Central memory CD4-positive, alpha-beta T cell (primary cell): Measurements from ENCODE around the gene URM1.
A peak's percentile ranks its signal among the peaks of the same experiment; 100 is the strongest.
"Not testable (repeated sequence)": the region's sequence is repeated elsewhere in the genome, so short reads cannot be mapped to it uniquely, and the experiment has no call there.

Source experiments
- DNase-seq: peaks from one replicate; pipeline ENCODE4 v3.0.0; 2022
- total RNA-seq, 3 experiments: gene quantifications; one replicate each; lab custom pipeline; 2026; lab: John Stamatoyannopoulos, UW

The URM1 gene
- 23.5 to 81.9 (median 52.2) reads per million in 3 experiments for total RNA-seq

DNA sequence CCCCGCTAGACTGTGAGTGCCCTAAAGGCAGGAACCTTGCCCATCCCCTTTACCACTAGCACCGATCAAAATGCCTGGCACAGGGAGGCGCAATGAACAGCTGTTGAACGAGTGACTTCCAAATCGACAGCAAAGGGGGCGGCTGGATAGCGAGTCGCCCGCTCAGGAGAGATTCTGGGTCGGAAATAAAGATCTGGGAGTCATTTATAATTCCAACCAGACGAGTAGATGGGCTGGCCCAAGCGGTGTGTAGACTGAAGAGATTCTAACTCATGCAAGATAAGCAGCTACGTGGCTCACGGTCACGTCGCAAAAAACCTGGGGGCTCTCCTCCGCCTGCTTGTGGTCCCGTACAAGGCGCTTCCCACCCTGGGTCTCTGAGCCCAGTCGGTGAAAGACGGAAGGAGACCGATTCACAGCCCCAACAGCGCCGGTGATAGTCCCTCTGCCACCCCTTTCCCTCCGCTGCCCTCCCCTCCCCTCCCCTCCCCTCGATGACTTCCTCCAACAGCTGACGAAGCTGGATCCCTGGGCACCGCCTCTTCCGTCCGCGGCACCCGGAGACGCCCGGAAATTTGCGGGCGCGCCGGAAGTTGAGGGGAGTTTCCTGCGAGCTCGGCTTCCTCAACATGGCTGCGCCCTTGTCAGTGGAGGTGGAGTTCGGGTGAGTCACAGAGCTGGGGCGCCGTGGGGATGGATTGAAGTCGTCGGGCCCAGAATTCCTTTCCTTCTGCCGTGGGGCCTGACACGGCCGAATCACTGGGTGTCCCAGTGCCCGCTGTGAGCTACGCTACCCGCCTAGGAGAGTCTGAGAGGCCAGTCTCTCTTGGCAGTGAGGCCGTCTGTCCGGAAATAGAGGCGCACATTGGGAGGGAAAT lies at the start of gene URM1:
URM1 (plus strand) TSS at position 623 of the 878 bp plus-strand sequence; CDS start at position 630, 7 bp downstream.
- peak; percentile 96 for DNase-seq

- DNase-seq, result no peak
Measured at GRCh38 chr9:128321879-128322403, 49.2 kb upstream of the URM1 start.

DNA sequence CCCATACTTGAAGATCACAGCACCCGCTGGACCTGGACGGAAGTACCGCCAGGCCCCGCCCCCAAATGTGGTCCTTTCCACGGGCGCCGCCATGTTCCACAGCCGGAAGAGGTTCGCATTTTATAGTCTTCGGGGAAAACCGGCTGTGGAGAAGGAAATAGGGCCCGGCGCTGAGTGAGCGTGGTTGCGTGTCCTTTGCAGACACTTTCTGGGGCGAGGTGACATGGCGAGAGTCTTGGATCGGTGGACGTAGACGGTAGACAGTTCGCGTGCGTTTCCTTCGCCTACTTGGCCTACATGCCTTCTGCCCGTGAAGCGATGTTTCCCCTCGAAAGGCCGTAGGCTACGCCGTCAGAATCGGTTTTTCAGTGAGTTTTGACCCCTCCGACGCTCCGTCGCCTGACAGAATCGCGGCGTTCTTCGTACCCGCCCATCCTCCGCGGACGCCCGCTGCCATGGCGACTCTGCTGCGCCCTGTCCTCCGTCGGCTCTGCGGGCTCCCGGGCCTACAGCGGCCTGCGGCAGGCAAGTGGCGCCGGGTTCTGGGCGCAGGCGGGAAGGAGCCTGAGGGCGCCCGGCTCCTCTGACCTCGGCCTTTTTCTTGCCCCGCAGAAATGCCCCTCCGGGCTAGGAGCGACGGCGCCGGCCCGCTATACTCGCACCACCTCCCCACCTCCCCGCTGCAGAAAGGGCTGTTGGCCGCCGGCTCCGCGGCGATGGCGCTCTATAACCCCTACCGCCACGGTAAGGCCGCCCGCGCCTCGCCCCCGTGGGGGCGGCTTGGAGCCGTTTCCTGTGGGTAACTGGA lies 48.6 kb upstream of the URM1 start, which contains the start of the genes COQ4 and TRUB2:
COQ4 (plus strand) TSS at position 436 of the 808 bp plus-strand sequence; CDS start at position 456, 20 bp downstream.
TRUB2 (minus strand) TSS at position 44 of the 808 bp plus-strand sequence; CDS start at position 5, 39 bp downstream.
- DNase-seq, result peak; percentile 93

DNA sequence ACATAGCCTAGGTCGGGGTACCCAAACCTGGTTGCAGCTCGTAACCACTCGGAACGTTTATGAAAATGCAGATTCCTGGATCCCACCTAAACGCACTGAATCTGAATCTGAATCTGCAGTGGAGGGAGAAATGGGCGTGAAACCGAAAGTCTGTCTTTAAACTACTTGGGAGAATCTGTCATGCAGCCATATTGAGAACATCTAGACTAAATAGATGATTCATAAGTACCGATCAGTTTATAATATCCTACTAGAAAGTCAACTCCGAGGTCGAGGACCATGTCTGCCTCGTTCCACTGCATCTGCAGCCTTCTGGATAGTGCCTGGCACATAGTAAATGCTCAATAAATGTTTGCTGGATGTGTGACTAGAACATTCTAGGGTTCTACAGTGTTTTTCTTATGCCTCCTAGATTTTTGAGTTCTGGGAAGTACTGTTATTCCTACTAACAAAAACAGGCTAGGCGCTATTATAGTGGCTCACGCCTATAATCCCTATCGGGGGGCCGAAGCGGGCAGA lies 47.9 kb upstream of the URM1 start:
- no peak for DNase-seq

GRCh38 chr9:128323791-128324190 lies 47.4 kb upstream of the URM1 start:
- no peak for DNase-seq

DNA sequence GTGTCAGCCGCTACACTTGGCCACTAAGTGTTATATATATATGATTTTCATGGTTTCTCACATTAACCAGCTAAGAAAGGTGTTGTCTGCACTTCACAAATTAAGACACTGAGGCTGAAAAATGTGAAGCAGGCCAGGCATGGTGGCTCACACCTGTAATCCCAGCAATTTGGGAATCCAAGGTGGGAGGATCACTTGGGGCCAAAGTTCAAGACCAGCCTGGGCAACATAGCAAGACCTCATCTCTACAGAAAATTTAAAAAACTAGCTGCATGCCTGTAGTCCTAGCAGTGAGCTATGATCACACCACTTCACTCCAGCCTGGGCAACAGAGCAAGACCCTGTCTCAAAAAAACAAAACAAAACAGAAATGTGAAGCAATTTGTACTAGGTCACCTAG lies 46.8 kb upstream of the URM1 start:
- DNase-seq, result no peak

DNA sequence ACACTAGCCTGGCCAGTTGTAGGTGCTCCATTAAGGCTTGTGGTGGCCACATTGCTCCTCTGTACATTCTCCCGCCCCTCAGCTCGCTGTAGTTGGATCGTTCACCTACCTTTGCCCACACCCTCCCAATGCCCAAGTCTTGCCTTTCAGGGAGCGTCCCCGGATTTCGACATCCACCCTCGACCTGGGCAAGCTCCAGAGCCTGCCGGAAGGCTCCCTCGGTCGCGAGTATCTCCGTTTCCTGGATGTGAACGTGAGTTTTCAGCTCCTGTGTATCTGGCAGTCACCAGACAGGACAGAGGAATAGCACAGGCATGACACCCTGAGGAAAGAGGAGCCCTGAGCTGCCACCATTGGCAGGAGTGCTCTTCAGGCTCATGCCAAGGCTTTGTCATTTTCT lies 45.5 kb upstream of the URM1 start:
- no peak for DNase-seq

DNA sequence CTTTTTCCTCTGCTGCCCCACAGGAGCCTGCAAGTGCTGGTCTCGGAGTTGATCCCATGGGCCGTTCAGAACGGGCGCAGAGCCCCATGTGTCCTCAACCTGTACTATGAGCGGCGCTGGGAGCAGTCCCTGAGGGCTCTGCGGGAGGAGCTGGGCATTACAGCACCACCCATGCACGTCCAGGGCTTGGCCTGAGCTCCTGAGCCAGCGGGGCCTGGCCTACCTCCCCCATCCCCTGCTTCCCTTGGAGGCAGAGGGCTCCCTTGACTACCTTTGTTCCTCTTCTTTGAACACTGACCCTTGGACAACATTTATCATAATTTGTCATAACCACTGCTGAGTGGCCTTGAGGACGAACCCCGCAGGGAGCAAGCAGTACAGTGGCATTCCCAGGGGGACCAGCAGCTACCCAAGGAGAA lies 37.7 kb upstream of the URM1 start:
- no peak for DNase-seq

DNA sequence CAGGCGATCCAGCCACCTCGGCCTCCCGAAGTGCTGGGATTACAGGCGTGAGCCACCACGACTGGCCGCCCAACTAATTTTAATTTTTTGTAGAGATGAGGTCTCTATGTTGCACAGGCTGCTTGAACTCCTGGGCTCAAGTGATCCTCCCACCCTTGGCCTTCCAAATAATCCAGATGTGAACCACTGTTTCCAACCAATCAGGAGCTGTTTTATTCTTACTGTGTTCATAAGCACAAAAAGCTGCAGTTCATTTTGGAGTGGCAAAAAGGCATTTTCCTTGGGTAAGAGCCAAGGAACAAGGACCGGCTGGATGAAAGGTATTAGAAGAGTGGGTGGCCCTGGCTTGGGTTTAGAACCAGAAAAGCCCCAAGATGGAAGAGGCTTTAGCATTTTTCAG lies 36.0 kb upstream of the URM1 start:
- no peak for DNase-seq

DNA sequence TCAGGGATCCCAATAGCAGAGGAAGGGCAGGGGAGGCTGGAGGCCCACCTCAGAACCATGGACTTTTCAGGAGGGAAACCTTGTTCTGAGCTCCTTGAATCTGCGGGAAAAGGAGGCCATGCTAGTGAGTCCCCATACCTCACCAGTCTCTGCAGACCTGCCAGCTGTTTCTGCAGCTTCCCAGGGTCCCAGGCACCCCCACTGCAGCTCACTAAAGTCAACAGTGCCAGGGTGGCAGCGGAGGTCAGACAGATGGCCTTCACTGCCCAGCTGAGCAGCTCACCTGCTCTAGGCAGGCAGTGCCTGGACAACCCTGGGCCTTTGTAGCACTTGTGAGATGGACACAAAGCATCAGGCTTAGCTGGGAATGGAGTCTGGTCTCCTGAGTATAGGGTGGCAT lies 35.3 kb upstream of the URM1 start:
- no peak for DNase-seq

- DNase-seq, result no peak
Measured at GRCh38 chr9:128337936-128338335, 33.2 kb upstream of the URM1 start.

DNA sequence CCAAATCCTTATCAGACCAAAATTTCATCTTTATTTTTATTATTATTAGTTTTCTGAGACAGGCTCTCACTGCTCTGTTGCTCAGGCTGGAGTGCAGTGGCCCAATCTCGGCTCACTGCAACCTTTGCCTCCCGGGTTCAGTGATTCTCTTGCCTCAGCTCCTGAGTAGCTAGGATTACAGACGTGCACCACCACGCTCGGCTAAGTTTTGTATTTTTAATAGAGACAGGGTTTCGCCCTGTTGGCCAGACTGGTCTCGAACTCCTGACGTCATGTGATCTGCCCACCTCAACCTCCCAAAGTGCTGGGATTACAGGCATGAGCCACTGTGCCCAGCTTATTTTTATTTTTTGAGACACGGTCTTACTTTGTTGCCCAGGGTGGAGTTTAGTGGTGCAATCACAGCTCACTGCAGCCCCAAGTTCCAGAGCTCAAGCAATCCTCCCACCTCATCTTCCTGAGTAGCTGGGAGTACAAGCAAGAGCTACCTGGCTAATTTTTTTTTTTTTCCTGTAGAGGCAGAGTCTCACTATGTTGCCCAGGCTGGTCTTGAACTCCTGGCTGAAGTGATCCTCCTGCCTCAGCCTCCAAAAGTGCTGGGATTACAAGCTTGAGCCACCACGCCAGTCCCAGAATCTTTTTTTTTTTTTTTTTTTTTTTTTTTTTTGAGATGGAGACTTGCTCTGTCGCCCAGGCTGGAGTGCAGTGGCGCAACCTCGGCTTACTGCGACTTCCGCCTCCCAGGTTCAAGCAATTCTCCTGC lies 32.1 kb upstream of the URM1 start:
- DNase-seq, result not testable (repeated sequence)

DNA sequence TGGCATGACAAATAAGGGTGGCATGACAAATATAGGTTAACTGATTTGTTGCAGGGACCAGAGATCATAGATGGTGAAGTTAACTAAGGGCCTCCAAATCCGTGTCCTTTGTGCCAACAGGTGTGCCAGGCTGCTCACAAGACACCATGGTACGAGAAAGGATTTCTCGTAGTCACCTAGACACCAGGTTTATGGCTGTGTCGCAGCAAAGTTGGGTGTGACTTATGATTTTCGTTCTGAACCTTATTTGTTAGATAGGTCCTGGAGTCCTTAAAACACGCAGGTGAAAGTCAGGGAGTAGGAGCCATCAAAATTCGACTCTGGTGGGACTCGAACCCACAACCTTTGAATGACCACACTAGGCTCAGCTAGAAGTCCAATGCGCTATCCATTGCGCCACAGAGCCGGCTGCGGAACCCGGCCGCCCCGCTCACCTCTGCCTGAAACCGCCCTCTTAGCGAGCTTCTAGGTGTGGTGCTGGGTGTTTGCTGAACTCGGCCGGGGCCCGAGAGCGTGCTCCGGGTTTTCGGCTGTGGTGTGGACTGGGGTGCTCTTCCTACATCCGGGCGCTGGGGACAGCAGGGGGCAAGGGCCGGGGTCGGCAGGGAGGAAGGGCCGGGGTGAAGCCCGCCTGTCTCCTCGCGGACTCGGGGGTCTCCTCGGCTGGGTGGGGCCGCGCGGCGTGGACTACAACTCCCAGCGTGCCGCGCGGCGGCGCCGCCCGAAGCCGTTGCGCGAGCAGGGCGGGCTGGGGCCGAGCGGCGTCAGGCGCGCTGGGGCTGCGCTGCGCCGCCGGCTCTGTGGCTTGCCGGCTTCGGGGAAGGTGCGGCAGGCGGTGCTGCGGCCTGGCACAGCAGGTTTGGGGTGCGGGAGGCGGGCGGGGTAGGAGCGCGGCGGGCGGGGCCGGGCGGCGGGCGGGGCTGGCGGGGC lies 31.1 kb upstream of the URM1 start, which contains the start of gene SLC27A4:
SLC27A4 (plus strand) TSS at position 767 of the 930 bp plus-strand sequence. CDS start 2,606 bp downstream, outside the sequence.
- DNase-seq, result peak; percentile 84

GRCh38 chr9:128340691-128341434 lies 30.3 kb upstream of the URM1 start:
- no peak for DNase-seq

DNA sequence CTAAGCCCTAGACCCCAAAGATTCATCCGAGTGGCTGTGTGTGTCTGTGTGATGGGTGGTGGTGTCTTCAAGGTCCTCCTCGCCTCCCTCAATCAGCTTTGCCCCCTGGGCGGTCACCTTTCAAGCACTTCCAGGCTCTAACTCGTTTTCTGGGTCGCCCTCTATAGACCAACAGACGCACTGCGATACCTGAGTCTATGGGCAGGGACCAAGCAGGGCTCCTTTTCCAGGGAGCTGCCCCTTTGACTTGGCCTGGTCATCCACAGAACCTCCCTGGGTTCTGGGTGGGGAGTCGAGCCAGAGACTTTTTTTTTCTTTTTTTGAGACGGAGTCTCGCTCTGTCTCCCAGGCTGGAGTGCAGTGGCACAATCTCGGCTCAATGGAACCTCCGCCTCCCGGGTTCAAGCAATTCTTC lies 29.7 kb upstream of the URM1 start:
- peak; percentile 65 for DNase-seq

GRCh38 chr9:128342971-128343680 lies 28.0 kb upstream of the URM1 start:
- no peak for DNase-seq

GRCh38 chr9:128343855-128344254 lies 27.3 kb upstream of the URM1 start:
- no peak for DNase-seq

- no peak for DNase-seq
Measured at GRCh38 chr9:128344931-128345605, 26.1 kb upstream of the URM1 start.

- DNase-seq, result no peak
Measured at GRCh38 chr9:128349125-128349524, 22.0 kb upstream of the URM1 start.
